Transverse colon (tissue), 4 donors: ENCODE results near the gene EHMT1.

Experiments
- EP300 ChIP-seq: sonication (generic); formaldehyde crosslinking; IDR thresholded peaks from one replicate; pipeline ENCODE4 v1.6.1; 2017; ENCODE audit warnings: antibody characterized with exemption, low read depth
- POLR2A ChIP-seq: fragments of 450-650 bp; IDR thresholded peaks from one replicate; pipeline ENCODE4 v1.6.1; 2016; ENCODE audit warnings: antibody characterized with exemption, mild to moderate bottlenecking, moderate library complexity
- POLR2AphosphoS5 ChIP-seq, 3 donors: sonication (generic); formaldehyde crosslinking; IDR thresholded peaks; one replicate each; pipeline ENCODE4 v1.6.1; 2016; ENCODE audit warnings: antibody characterized with exemption in 3 of 3
- TF ChIP-seq, protein P1 (sequence below), 5 experiments: fragments of 200-600 bp in 3 of 5; fragments of 450-650 bp in 2 of 5; sonication (generic) in 3 of 5; IDR thresholded peaks; 1 replicate in 2 of 5; 2 replicates in 3 of 5; pipeline ENCODE4 v1.5.1; 2016 to 2017; ENCODE audit warnings: antibody characterized with exemption in 5 of 5, inconsistent platforms in 3 of 5, mild to moderate bottlenecking in 2 of 5, moderate library complexity in 1 of 5

DNA sequence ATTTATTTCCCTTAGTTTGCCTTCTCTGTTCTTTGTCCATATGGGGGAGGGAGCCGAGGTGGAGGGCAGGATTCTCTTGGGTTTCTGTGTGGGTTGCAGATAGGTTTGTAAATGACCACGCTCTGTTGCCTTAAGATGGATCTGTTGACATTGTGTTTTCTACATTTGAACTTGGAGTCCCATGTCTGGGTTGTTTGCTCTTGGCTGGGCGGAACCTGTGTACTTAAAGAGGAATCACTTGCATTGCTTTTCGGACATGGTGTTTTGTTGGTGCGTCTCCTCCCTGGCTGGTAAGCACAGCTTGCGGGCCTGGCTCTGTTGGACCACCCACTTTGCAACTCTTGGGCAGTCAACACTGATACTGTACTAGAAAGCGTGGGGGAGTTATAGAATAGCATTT, 45.9 kb downstream of the EHMT1 start:
- TF ChIP-seq POLR2AphosphoS5 (IDR thresholded peaks at IDR 0.05) (no peak), POLR2A (no peak), EP300 (no peak)
- TF ChIP-seq, protein P1, sequence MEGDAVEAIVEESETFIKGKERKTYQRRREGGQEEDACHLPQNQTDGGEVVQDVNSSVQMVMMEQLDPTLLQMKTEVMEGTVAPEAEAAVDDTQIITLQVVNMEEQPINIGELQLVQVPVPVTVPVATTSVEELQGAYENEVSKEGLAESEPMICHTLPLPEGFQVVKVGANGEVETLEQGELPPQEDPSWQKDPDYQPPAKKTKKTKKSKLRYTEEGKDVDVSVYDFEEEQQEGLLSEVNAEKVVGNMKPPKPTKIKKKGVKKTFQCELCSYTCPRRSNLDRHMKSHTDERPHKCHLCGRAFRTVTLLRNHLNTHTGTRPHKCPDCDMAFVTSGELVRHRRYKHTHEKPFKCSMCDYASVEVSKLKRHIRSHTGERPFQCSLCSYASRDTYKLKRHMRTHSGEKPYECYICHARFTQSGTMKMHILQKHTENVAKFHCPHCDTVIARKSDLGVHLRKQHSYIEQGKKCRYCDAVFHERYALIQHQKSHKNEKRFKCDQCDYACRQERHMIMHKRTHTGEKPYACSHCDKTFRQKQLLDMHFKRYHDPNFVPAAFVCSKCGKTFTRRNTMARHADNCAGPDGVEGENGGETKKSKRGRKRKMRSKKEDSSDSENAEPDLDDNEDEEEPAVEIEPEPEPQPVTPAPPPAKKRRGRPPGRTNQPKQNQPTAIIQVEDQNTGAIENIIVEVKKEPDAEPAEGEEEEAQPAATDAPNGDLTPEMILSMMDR (IDR thresholded peaks at IDR 0.05): no peak
